KOPT-K1 (cell line): Measurements from ENCODE around the gene PRMT3.

ENCODE experiments used
- H3K27ac ChIP-seq: fragments of 200-600 bp; sonication (generic); 2 replicates; pipeline ENCODE4 v1.5.1; 2016; ENCODE audit warnings: antibody characterized with exemption, mild to moderate bottlenecking, low read depth, low read length; ENCODE audit not compliant: poor library complexity, severe bottlenecking
- H3K36me3 ChIP-seq: fragments of 200-600 bp; sonication (generic); 2 replicates; pipeline ENCODE4 v1.5.1; 2017; ENCODE audit warnings: antibody characterized with exemption, mild to moderate bottlenecking, low read length, moderate library complexity; ENCODE audit not compliant: insufficient read depth
- H3K9me3 ChIP-seq: fragments of 200-600 bp; sonication (generic); 2 replicates; pipeline ENCODE4 v1.5.1; 2017; ENCODE audit warnings: antibody characterized with exemption, low read length, mild to moderate bottlenecking; ENCODE audit not compliant: insufficient read depth, poor library complexity, severe bottlenecking

Gene PRMT3

DNA sequence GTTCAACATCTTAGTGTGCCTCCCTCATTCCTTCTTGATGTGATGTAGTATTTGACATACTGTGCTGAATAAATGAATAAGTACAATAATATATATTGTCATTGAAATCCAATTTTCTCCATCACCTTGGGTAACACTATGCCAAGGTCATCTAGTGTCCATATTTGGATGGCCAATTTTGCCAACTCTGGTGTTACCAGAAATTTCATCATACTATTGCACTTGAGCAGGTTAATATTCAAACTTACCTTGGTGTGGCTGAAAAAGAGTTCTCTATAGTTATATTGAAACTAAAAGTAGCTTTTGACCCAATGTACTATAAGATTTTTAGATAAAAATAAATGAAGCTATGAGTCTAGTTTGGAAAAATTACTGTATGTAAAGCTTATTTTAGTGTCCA is 113.7 kb downstream of the PRMT3 start:
- Histone ChIP-seq H3K9me3 (no peaks in the 10 kb centered on the region), H3K36me3 (peaks cover 56% of the 10 kb centered on the region), H3K27ac (no peak overlapping the region)

- Histone ChIP-seq H3K27ac (no peak overlapping the region), H3K36me3 (peaks cover 50% of the 10 kb centered on the region), H3K9me3 (no peaks in the 10 kb centered on the region)
Measured at GRCh38 chr11:20501971-20502370, 114.5 kb downstream of the PRMT3 start.

GRCh38 chr11:20511982-20512381 is 124.5 kb downstream of the PRMT3 start:
- H3K27ac ChIP-seq, result no peak overlapping the region
- H3K9me3 ChIP-seq, result no peaks in the 10 kb centered on the region
- peaks cover 28% of the 10 kb centered on the region for H3K36me3 ChIP-seq

DNA sequence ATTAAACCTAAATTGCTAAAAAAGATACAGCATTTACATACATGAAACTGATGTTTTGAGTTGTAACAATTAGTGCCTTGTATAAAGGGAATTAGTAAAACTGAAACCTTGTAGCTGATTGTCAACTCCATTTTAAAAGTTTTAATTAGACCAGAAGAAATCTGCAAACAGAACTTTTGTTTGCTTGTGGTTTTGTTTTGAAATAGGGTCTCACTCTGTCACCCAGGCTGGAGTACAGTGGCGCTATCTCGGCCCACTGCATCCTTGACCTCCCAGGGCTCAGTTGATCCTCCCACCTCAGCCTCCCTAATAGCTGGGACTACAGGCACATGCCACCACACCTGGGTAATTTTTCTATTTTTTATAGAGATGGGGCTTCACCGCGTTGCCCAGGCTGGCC is 125.4 kb downstream of the PRMT3 start:
- Histone ChIP-seq H3K9me3 (no peaks in the 10 kb centered on the region), H3K27ac (no peak overlapping the region), H3K36me3 (peaks cover 21% of the 10 kb centered on the region)

DNA sequence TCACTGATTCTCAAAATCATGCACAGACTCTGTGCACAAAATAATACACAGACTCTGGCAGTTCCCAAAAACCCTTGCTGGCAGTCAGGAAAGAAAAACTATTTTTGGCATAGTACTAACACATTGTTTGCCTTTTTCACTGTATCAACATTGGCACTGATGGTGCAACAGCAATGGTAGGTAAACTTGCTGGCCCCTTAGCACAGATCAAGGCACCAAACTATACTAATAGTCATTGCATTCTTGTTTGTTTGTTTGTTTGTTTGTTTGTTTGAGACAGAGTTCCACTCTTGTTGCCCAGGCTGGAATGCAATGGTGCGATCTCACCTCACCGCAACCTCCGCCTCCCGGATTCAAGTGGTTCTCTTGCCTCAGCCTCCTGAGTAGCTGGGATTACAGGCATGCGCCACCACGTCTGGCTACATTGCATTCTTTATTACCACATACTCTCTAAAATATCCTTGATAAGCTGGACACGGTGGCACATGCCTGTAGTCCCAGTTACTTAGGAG is 130.9 kb downstream of the PRMT3 start:
- Histone ChIP-seq H3K9me3 (no peaks in the 10 kb centered on the region), H3K27ac (no peak overlapping the region), H3K36me3 (no peaks in the 10 kb centered on the region)

DNA sequence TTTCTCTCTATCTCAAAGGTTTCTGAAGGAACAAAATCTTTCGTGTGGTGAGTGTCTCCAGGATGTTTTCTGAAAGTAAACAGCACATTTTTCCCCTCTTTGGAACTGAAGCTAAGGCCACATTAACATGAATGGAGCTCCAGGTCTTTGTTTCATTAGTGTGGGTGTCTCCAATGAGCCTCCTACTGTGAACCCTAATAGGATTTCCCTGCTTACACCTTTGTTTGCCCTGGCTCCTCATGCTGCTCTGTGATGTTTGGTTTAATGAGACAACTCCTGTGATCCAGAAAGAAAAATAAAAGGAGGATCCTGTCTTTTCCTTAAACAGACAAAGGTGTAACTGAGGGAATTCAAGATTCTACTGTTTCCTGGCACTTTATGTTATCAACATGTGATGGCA is 135.0 kb downstream of the PRMT3 start:
- H3K36me3 ChIP-seq, result no peaks in the 10 kb centered on the region
- no peak overlapping the region for H3K27ac ChIP-seq

DNA sequence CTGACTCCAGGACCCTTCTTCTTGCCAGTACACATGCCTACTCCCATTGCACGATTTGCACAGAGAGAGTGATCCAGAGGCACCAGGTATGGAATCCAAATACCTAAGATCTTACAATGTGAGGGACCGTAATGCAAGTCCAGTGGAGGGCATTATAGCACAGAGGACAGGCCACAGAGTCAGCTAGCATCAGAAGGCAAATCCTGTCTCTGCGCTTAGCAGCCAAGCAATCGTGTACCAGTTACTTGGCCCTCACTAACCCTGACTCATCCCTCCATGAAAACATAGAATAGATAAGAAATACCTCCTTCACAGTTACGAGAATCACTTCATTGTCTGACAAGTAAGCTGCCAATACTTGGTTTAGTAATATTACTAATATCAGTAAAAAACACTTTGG is 142.2 kb downstream of the PRMT3 start:
- H3K36me3 ChIP-seq, result no peaks in the 10 kb centered on the region
- H3K27ac ChIP-seq, result no peak overlapping the region
- no peaks in the 10 kb centered on the region for H3K9me3 ChIP-seq

More for the DNA sequence above, 135.0 kb downstream of the PRMT3 start:
- no peaks in the 10 kb centered on the region for H3K9me3 ChIP-seq

GRCh38 chr11:20530942-20531703 is 143.6 kb downstream of the PRMT3 start:
- no peaks in the 10 kb centered on the region for H3K36me3 ChIP-seq
- no peaks in the 10 kb centered on the region for H3K9me3 ChIP-seq
- H3K27ac ChIP-seq, result no peak overlapping the region

- peaks cover 9% of the 10 kb centered on the region for H3K9me3 ChIP-seq
- H3K36me3 ChIP-seq, result no peaks in the 10 kb centered on the region
Measured at GRCh38 chr11:20535271-20535881, 147.9 kb downstream of the PRMT3 start.

DNA sequence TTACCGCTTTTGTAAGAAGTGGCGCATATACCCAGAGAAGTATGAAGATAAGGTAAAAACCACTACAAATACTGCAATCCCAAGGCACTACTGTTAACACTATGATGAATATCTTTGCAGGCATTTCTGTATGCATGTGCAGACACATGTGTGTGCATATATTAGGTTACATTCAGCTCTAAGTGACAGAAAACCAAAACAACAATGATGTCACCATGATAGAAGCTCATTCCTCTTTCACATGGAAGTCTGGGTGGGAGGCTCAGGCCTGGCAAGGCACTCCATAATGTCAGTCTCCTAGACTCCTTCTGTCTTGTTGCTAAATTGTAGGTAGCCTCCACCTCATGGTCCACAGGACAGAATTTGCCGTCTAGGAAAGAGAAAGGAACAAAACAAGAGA is 148.8 kb downstream of the PRMT3 start:
- no peak overlapping the region for H3K27ac ChIP-seq
- H3K36me3 ChIP-seq, result no peaks in the 10 kb centered on the region
- peaks cover 9% of the 10 kb centered on the region for H3K9me3 ChIP-seq

More at GRCh38 chr11:20535271-20535881, 147.9 kb downstream of the PRMT3 start:
- no peak overlapping the region for H3K27ac ChIP-seq

DNA sequence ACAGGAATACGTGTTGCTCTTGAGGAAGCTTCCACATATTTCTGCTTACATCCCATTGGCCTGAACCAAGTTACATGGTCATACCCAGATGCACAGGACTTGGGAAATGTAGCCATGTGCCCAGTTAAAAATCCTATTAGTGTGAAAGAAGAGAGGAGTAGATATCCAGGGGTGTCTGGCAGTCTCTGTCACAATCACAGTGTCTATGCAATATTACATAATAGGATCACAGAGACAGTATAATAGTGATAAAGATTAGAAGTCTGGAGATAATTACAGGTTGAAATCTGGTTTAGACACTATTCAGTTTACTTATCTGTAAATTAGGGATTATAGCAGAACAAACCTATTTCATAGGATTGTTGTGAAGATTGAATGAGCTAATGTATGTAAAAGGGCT is 149.3 kb downstream of the PRMT3 start:
- Histone ChIP-seq H3K9me3 (peaks cover 9% of the 10 kb centered on the region), H3K27ac (no peak overlapping the region), H3K36me3 (no peaks in the 10 kb centered on the region)

- H3K36me3 ChIP-seq, result no peaks in the 10 kb centered on the region
- H3K27ac ChIP-seq, result no peak overlapping the region
- peaks cover 9% of the 10 kb centered on the region for H3K9me3 ChIP-seq
Measured at GRCh38 chr11:20541503-20541902, 154.0 kb downstream of the PRMT3 start.

DNA sequence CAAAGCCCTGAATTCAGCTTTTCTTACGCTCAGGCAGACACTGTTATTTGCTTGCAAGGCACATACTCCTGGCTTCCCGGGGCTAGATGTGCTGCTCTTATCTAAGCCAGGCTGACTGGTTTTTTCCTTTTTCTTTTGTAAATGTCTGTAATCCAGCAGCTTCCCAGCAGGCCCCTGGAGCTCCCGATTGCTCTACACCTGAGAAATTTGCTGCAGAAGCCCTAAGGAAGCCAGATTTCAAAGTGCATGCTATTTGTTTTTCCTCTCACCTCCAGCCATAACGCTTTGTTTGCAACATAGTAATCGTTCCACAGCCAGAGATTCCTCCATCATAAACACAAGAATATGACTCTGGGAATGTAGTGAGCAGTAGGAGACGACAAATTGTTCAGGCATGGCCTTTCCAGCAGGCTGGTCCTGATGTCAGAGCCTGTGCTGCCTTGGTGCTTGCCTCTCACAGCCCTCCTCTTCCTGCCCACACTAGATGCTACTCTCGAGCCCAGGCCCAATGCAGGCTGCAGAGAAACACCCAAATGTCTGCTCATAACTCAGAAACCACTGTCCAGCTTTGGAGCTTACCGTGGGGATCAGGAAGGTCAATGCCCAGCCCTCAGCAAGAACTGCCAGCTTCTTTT is 157.2 kb downstream of the PRMT3 start:
- H3K9me3 ChIP-seq, result peaks cover under 1% of the 10 kb centered on the region
- no peak overlapping the region for H3K27ac ChIP-seq
- H3K36me3 ChIP-seq, result no peaks in the 10 kb centered on the region

DNA sequence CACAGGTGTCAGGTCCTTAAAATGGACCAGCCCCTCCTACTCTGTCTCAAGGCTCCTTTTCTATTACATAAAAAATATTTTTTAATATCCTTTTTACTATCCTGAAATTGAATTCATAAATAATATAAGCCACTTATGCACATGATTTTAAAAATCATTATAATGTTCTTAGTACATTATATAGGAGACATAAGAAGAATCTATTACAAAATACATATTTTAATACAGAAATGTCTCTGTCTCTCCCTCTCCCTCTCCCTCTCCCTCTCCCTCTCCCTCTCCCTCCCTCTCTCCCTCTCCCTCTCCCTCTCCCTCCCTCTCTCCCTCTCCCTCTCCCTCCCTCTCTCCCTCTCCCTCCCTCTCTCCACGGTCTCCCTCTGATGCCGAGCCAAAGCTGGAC is 159.9 kb downstream of the PRMT3 start:
- Histone ChIP-seq H3K9me3 (no peaks in the 10 kb centered on the region), H3K27ac (no peak overlapping the region), H3K36me3 (no peaks in the 10 kb centered on the region)

GRCh38 chr11:20551096-20551495 is 163.6 kb downstream of the PRMT3 start:
- Histone ChIP-seq H3K36me3 (no peaks in the 10 kb centered on the region), H3K27ac (no peak overlapping the region), H3K9me3 (peaks cover 5% of the 10 kb centered on the region)
